Measurements from ENCODE around the gene EMILIN3. TPM values are rescaled to one million over a fixed set of nuclear protein-coding genes. Genes with fewer than 3 reads are reported as not detected.

The EMILIN3 gene
- total RNA-seq, 1 experiment from 2014 or later: 1.7 TPM

DNA sequence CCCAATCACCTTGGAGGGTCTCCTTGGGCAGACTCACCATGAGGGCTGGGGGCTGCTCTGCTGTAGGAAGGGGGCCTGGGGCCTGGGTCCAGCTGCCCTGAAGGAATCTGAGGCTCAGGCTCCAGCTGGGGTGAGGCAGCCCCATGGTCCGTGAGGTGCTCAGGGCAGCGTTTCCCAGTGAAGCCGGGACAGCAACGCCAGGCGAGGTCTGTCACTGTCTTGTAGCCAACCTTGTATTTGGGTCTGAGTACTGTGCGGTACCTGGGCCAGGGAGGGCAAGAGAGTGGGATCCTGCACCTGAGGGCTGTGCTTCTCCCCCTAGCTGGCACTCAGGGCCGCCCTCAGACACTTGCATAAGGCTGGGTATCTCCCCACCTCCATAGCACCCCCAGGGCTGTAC lies 3.0 kb downstream of the EMILIN3 start:
- no peak overlapping the region for H3K27ac ChIP-seq (ENCODE audit: low read depth, low read length, poor library complexity, severe bottlenecking)
- ChIA-PET CTCF (interaction anchor here (0.8 kb wide), 1 partner anchor 24 kb away, joined by 6 read pairs; no protein-coding TSS in a partner anchor), POLR2A (ENCODE audit: low non-redundant PET) (no interaction called here)
- H3K4me3 ChIP-seq (ENCODE audit: low read depth, low read length, poor library complexity, severe bottlenecking): no peak overlapping the region
- no TSS peak for BruUV-seq (replicated peaks)
- H3K27me3 ChIP-seq (replicated peaks; ENCODE audit: insufficient read depth, low read depth, low read length, poor library complexity): peaks cover 23% of the 10 kb centered on the region
- no peaks in the 10 kb centered on the region for H3K36me3 ChIP-seq (ENCODE audit: insufficient read depth, low read length, poor library complexity, severe bottlenecking)
- H3K4me1 ChIP-seq (ENCODE audit: insufficient read depth, low read length, poor library complexity, severe bottlenecking): no peaks in the 10 kb centered on the region
- TF ChIP-seq EZH2 (IDR thresholded peaks at IDR 0.05; ENCODE audit: borderline replicate concordance, low read depth, low read length, poor library complexity, severe bottlenecking) (no peak), CTCF (conservative IDR thresholded peaks at IDR 0.05; ENCODE audit: low read depth, low read length) (no peak)
- no peak for DNase-seq (ENCODE audit: low spot score)
- intact Hi-C loops (cut with micrococcal nuclease; ENCODE audit: unreplicated experiment): no loop called here
- no peaks in the 10 kb centered on the region for H3K9me3 ChIP-seq (ENCODE audit: low read depth, low read length, poor library complexity, severe bottlenecking)

DNA sequence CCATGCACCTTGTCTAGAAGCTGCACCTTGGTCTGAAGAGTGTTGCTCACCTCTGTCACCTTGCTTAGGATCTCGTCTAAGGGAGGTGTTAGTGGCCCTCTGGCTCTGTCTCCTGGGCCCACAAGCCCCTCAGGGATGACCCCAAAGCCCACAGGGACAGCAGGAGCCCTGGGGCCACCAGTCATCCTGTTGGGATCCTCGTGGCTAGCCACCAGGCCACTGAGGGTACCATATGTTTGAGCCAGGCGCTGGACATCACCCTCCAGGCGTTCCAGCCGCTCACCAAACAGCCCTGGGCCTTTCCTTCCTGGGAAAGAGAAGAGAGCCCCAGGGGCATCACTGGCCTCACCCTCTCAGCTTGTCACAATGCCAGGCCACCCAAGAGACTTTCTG lies 3.9 kb downstream of the EMILIN3 start:
- Histone ChIP-seq H3K27ac (ENCODE audit: low read depth, low read length, poor library complexity, severe bottlenecking) (no peak overlapping the region), H3K27me3 (replicated peaks; ENCODE audit: insufficient read depth, low read depth, low read length, poor library complexity) (peaks cover 21% of the 10 kb centered on the region), H3K4me3 (ENCODE audit: low read depth, low read length, poor library complexity, severe bottlenecking) (no peak overlapping the region), H3K36me3 (ENCODE audit: insufficient read depth, low read length, poor library complexity, severe bottlenecking) (no peaks in the 10 kb centered on the region), H3K9me3 (ENCODE audit: low read depth, low read length, poor library complexity, severe bottlenecking) (no peaks in the 10 kb centered on the region), H3K4me1 (ENCODE audit: insufficient read depth, low read length, poor library complexity, severe bottlenecking) (no peaks in the 10 kb centered on the region)
- no TSS peak for BruUV-seq (replicated peaks)
- no peak for TF ChIP-seq EZH2 (IDR thresholded peaks at IDR 0.05; ENCODE audit: borderline replicate concordance, low read depth, low read length, poor library complexity, severe bottlenecking)
- TF ChIP-seq CTCF (conservative IDR thresholded peaks at IDR 0.05; ENCODE audit: low read depth, low read length): no peak
- CTCF ChIA-PET: interaction anchor here (0.8 kb wide), 1 partner anchor 23 kb away, joined by 6 read pairs; no protein-coding TSS in a partner anchor
- POLR2A ChIA-PET (ENCODE audit: low non-redundant PET): no interaction called here
- intact Hi-C loops (cut with micrococcal nuclease; ENCODE audit: unreplicated experiment): no loop called here
- DNase-seq (ENCODE audit: low spot score): no peak

DNA sequence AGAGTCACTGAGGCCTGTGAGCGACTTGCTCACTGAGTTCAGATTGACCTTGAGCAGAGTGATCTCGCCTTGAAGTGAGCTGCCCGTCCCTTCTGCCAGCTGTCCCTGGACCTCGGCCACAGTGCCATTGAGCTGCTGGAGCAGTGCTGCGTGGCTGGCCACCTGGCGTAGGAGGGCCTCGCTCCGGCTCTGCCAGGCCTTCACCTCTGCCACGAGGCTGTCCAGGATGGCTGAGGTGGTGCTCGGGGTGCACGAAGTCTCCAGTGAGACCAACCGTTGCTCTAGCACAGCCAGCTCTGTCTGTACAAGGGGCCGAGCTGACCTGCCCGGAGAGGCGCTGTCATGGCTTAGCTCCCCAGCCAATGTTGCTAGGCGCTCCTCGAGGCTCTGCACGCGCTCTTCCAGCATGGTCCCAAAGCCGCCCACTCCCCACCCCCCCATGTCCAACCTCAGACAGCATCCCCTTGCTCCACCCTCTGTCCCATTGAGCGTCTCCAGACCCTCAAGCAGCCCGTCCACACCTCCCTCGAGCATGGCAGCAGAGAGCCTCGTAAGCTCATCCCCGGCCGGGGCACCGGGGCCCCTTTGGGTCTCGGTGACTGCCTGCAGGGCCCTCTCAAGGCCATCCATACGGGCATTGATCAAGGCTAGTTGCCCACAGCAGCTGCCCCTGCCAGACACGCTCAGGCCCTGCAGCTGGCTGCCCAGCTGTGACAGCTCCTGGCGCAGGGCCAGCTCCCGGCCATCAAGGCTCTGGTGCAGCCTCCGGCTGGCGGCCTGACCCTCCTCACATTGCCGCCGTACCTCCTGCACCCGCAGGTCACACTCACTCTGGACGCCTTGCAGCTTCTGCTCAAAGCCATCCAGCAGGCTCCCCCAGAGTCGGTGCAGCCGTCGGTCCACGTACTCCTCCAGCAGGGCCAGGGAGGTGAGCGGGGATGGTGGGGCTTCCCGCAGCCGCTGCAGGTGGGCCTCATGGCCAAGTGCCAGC lies 4.6 kb downstream of the EMILIN3 start:
- Histone ChIP-seq H3K27ac (ENCODE audit: low read depth, low read length, poor library complexity, severe bottlenecking) (no peak overlapping the region), H3K9me3 (ENCODE audit: low read depth, low read length, poor library complexity, severe bottlenecking) (no peaks in the 10 kb centered on the region), H3K4me1 (ENCODE audit: insufficient read depth, low read length, poor library complexity, severe bottlenecking) (no peaks in the 10 kb centered on the region), H3K27me3 (replicated peaks; ENCODE audit: insufficient read depth, low read depth, low read length, poor library complexity) (peaks cover 14% of the 10 kb centered on the region), H3K4me3 (ENCODE audit: low read depth, low read length, poor library complexity, severe bottlenecking) (no peak overlapping the region), H3K36me3 (ENCODE audit: insufficient read depth, low read length, poor library complexity, severe bottlenecking) (no peaks in the 10 kb centered on the region)
- TF ChIP-seq CTCF (conservative IDR thresholded peaks at IDR 0.05; ENCODE audit: low read depth, low read length) (no peak), EZH2 (IDR thresholded peaks at IDR 0.05; ENCODE audit: borderline replicate concordance, low read depth, low read length, poor library complexity, severe bottlenecking) (no peak)
- CTCF ChIA-PET: no interaction called here
- POLR2A ChIA-PET (ENCODE audit: low non-redundant PET): no interaction called here
- BruUV-seq (replicated peaks): no TSS peak
- intact Hi-C loops (cut with micrococcal nuclease; ENCODE audit: unreplicated experiment): no loop called here
- DNase-seq (ENCODE audit: low spot score): no peak
